Activated T-helper 9 cell treated with anti-CD3 and anti-CD28 coated beads, Interleukin-2, amount 50 U/mL, for 16 hours (primary cell): ENCODE data around the gene FBN1.

Experiments
- DNase-seq: peaks from one replicate; pipeline ENCODE4 v3.0.0-alpha.2; 2020; ENCODE audit warnings: low read depth

FBN1 gene

GRCh38 chr15:48622237-48622636 is 23.3 kb downstream of the FBN1 start:
- DNase-seq: no peak

- DNase-seq: no peak
Observed at GRCh38 chr15:48619446-48619845, 26.1 kb downstream of the FBN1 start.

GRCh38 chr15:48617619-48618018 is 27.9 kb downstream of the FBN1 start:
- no peak for DNase-seq

GRCh38 chr15:48616216-48616615 is 29.3 kb downstream of the FBN1 start:
- no peak for DNase-seq

DNA sequence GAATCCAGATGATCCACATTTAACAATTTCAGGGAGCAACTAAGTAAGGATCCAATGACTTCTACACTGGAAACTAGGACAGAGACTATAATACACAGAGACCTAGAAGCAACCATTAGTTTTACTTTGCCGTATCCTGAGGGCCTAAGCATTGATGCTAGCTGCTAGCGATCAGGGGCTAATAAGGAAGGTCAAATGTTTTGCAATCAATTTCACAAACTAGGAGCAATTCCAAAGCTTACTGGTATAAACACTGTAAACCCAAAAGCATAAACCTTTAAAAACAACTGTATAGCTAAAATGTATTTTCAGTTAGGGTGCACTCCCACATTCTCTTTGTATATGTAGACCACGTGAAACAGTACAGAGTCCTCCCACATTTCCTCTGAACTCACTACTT is 31.5 kb downstream of the FBN1 start:
- no peak for DNase-seq

DNA sequence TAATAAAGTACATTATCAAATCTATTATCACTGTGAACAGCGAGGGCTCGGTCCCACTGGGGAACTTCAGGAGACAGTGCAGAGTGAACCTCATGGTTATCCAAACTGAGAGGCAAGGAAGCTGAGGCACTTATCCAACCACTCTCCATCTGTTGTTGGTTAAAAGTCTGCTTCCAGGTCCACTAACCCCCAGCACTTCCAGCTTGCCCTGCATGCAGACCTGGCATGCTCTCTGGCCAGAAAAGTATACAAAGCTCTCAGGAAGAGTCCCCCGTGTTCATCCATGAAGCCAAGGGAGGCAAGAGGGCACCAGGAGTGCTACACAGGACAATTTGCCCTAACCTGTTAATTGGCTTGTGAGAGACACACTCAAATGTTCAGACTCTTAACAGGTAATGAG is 36.0 kb downstream of the FBN1 start:
- no peak for DNase-seq

- DNase-seq: no peak
Observed at GRCh38 chr15:48607846-48608245, 37.7 kb downstream of the FBN1 start.

DNA sequence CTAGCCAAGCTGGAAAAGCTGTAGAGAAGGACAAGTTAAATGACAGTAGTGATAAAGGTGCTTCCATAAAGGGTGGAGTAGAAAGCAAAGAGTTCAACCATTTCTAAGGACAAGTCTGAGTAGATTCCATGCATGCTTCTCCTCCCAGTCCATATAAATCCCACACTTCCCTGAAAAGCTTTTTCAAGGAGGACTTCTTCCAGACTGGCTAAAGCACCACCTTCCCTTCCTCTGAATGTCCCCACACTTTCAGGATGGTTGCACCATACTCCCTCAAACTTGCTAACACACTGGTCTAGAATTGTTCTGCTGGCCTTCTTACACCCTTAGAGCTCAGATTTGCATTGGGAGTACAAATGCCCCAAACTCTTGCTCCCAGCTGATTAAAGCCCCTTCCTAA is 40.9 kb downstream of the FBN1 start:
- DNase-seq: no peak

DNA sequence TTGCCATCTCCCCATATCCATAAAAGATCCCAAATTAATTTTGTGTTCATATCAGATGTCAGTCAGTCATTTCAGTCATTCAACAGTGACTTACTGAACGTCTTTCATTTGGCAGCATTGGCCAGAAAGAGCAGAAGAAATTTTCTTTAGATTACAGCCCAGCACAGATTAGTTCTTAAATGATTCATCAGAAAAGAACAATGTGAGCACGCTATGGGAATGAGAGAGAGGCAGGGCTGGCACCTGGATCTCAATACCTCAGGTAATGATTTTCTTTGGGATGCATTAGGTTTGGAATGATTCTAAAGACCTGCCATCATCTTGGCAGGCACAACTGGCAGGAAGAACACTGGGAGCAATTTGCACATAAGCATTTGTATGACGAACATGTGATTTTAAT is 41.6 kb downstream of the FBN1 start:
- DNase-seq: no peak

GRCh38 chr15:48603123-48603500 is 42.4 kb downstream of the FBN1 start:
- DNase-seq: no peak

DNA sequence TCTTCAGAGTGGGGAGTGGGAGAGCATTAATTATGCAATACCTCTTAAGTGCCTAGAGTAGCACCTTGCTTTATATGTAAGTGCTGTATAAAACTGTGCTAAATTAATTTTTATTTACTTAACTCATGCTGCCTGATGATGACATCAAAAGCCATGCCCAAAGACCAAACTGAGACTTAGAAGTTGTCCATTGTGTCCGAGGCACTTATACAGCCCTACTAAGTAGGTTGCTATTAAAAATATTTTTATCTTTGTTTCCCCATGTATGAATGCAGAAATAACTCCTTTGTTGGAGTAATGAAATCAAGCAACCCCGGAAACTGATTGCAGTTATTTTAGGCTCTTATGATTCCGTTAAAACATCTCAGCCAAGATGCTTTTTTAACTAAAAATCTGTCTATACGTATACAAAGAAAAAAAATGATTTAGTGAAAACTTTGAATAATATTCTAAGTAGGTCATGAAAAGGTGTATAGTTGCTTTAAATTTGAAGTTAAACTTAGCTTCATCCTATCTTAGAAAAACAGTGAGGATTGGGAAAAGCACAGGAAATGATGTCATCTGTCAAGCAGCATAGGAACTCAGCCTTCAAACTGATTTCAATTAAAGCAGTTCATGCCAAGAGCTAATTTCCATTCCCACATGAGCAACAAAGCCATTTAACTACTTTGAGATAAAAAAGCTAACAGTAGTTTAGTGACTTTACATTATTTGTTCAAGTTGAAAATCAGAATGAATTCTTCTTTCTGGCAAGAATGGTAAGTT is 43.0 kb downstream of the FBN1 start:
- DNase-seq: no peak

DNA sequence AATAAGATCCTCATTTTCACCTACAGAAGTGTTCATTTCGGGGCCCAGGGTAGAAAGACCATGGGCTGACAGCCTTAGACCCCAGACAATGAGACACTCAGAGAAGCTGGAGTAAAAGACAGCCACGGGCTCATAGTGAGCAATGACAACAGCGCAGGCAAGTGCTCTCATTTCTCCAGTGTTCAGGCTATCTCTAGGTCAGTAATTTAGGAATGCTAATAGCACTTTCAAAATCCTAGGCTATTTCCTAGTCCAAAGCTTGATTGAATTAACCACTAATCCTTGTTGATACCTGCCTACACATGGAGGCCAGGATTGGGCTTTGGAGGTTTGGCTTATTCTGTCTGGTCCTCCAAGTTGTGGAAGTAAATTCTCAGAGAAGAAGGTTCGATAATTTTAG is 44.4 kb downstream of the FBN1 start:
- DNase-seq: no peak

- no peak for DNase-seq
Observed at GRCh38 chr15:48596841-48597240, 48.7 kb downstream of the FBN1 start.

GRCh38 chr15:48596415-48596814 is 49.1 kb downstream of the FBN1 start:
- DNase-seq: no peak

- no peak for DNase-seq
Observed at GRCh38 chr15:48595981-48596380, 49.5 kb downstream of the FBN1 start.

- no peak for DNase-seq
Observed at GRCh38 chr15:48592933-48593332, 52.6 kb downstream of the FBN1 start.

DNA sequence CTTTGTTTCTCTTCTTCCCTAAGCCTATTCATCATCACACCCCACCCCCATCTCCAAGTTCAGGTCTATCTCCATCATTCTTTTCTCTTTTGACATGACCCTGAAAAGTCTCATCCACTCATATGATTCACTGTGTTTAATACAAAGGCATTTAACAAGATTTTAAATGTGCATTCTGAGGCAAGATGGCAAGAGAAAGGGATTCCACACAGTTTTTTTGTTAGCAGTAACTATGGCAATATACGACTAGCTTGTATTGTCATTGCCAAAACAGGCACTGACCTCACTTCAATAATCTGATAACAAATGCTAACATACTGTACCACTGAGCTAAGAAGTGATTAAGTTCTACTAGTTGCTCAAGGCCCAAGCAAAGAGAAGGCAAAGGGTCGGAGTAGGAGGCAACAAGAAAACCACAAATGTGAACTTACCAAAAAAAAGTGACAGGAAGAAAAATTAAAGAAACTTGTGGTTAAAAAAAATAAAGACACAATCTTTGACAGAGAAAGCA is 53.2 kb downstream of the FBN1 start:
- DNase-seq: no peak

DNA sequence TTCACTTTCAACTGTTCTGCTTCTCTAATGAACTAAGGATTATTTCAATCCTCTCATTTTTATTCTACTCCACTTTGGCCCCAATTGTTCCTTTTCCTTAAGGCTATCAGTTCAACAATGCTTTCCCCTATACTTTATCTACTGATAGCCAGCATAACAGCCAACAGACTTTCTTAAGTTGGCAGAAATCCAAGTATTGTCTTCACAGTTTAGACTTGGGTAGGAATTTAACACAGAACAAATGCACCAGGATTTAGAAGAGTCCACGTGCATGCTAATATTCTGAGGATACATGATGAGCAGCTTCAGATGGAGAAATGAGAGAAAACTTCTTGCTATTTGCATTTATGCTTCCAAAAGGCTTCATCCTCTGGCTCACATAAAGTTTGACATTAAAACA is 54.8 kb downstream of the FBN1 start:
- no peak for DNase-seq

- no peak for DNase-seq
Observed at GRCh38 chr15:48584812-48585563, 60.5 kb downstream of the FBN1 start.

DNA sequence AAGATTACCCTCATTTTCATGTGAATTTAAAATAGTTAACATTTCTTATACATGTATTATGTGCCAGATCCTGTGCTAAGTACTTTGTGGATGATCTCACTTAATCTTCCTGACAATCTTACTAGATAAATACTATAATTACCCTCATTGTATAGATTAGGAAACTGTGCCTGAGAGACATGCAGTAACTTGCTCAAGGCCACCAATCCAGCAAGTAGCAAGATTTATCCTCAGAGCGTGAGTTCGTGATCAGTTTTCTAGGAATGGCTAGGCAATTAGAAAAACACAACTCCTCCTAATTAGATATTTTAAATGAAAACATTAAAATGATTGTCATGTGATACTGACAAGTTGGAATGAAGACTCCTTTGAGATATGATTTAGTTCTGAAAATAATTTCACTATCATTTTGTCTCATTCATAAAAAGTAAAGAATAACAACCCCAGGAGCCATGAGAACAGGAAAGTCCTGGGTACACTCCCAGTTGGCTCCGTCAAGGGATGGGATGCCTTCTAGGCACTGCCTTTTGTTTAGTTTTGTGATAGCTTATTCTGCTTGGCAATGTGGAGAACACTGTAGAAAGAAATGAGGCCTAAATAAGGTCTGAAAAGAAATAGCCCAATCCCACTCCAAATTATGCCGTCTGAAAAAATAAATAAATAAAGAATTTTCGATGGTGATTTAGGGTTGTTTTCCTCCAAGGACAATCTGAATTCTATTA is 61.3 kb downstream of the FBN1 start:
- no peak for DNase-seq

GRCh38 chr15:48582452-48583247 is 62.9 kb downstream of the FBN1 start:
- DNase-seq: no peak

- no peak for DNase-seq
Observed at GRCh38 chr15:48581219-48581618, 64.3 kb downstream of the FBN1 start.
